SK-N-SH (cell line): Measurements from ENCODE around the gene MAP2. TPM values are rescaled to one million over a fixed set of nuclear protein-coding genes. Genes with fewer than 3 reads are reported as not detected.
A peak's percentile ranks its signal among the peaks of the same experiment; 100 is the strongest.

Experiments
- CTCF ChIA-PET: fragments of 300-600, 350-600 bp; formaldehyde crosslinking; extraction: SDS; loops from one replicate; lab custom pipeline; 2021; lab: Yijun Ruan, JAX
- POLR2A ChIA-PET: fragments of 350-600 bp; sonication (Branson Sonifier 250); formaldehyde crosslinking; extraction: SDS; loops from one replicate; lab custom pipeline; 2020; ENCODE audit warnings: antibody characterized with exemption, inconsistent platforms; lab: Yijun Ruan, JAX
- DNase-seq: peaks from one replicate; pipeline ENCODE4 v3.0.0; 2012
- H2AFZ ChIP-seq: fragments of 200-600 bp; sonication (generic); 2 replicates; pipeline ENCODE4 v1.8.1; 2016; ENCODE audit warnings: antibody characterized with exemption, mild to moderate bottlenecking, low read depth
- H3F3A ChIP-seq: fragments of 200-600 bp; sonication (generic); replicated peaks from 2 replicates; pipeline ENCODE3; 2016; ENCODE audit warnings: antibody characterized with exemption, mild to moderate bottlenecking; ENCODE audit not compliant: insufficient read depth
- H3K27ac ChIP-seq, 2 experiments: fragments of 200-500 bp in 1 of 2; fragments of 200-600 bp in 1 of 2; sonication (Bioruptor generic) in 1 of 2; sonication (generic), shearing (Covaris generic) in 1 of 2; 2 replicates each; pipeline versions ENCODE4 v1.5.1 to v1.6.1; 2014 to 2016; ENCODE audit warnings: low read depth in 2 of 2, inconsistent platforms in 1 of 2, low read length in 1 of 2, mild to moderate bottlenecking in 1 of 2, mixed read lengths in 1 of 2
- H3K27me3 ChIP-seq: fragments of 200-600 bp; sonication (generic), shearing (Covaris generic); 2 replicates; pipeline ENCODE4 v1.6.1; 2016; ENCODE audit warnings: mixed run types; ENCODE audit not compliant: insufficient read depth
- H3K36me3 ChIP-seq, 2 experiments: fragments of 200-500 bp in 1 of 2; fragments of 200-600 bp in 1 of 2; sonication (Bioruptor generic) in 1 of 2; sonication (generic) in 1 of 2; replicated peaks in 1 of 2; 2 replicates each; pipeline versions ENCODE3 to v1.5.1; 2014 to 2016; ENCODE audit warnings: low read length in 1 of 2, mild to moderate bottlenecking in 1 of 2; ENCODE audit not compliant: insufficient read depth in 2 of 2, control insufficient read depth in 1 of 2
- H3K4me1 ChIP-seq, 2 experiments: fragments of 200-500 bp in 1 of 2; fragments of 200-600 bp in 1 of 2; sonication (Bioruptor generic) in 1 of 2; sonication (generic), shearing (Covaris generic) in 1 of 2; 2 replicates each; pipeline versions ENCODE4 v1.5.1 to v1.6.1; 2014 to 2016; ENCODE audit warnings: low read depth in 1 of 2, low read length in 1 of 2, mixed run types in 1 of 2; ENCODE audit not compliant: insufficient read depth in 2 of 2, control insufficient read depth in 1 of 2
- H3K4me2 ChIP-seq: fragments of 200-600 bp; sonication (generic), shearing (Covaris generic); 2 replicates; pipeline ENCODE4 v1.6.1; 2017; ENCODE audit warnings: mixed run types
- H3K4me3 ChIP-seq, 2 experiments: fragments of 200-500 bp in 1 of 2; fragments of 200-600 bp in 1 of 2; sonication (Bioruptor generic) in 1 of 2; sonication (generic), shearing (Covaris generic) in 1 of 2; 2 replicates each; pipeline versions ENCODE4 v1.5.1 to v1.8.1; 2014 to 2016; ENCODE audit warnings: low read depth in 2 of 2, inconsistent platforms in 1 of 2, low read length in 1 of 2, mild to moderate bottlenecking in 1 of 2, mixed read lengths in 1 of 2, moderate library complexity in 1 of 2
- H3K79me2 ChIP-seq: fragments of 200-600 bp; sonication (generic); 2 replicates; pipeline ENCODE4 v1.8.1; 2017; ENCODE audit warnings: mild to moderate bottlenecking; ENCODE audit not compliant: insufficient read depth
- H3K9ac ChIP-seq: fragments of 200-600 bp; sonication (generic); 2 replicates; pipeline ENCODE4 v1.6.1; 2017; ENCODE audit warnings: mixed run types
- H3K9me2 ChIP-seq: fragments of 200-600 bp; sonication (generic); 2 replicates; pipeline ENCODE4 v1.6.1; 2017; ENCODE audit warnings: mixed run types
- H3K9me3 ChIP-seq: fragments of 200-600 bp; sonication (generic); 2 replicates; pipeline ENCODE4 v1.6.1; 2017; ENCODE audit warnings: mixed run types, mild to moderate bottlenecking, moderate library complexity
- H4K20me1 ChIP-seq: fragments of 200-600 bp; sonication (generic); 2 replicates; pipeline ENCODE4 v1.6.1; 2017; ENCODE audit warnings: mild to moderate bottlenecking, mixed run types; ENCODE audit not compliant: insufficient read depth
- CTCF ChIP-seq: fragments of 200-600 bp; sonication (generic); IDR thresholded peaks from 2 replicates; pipeline ENCODE4 v1.6.1; 2017; ENCODE audit warnings: antibody characterized with exemption, mild to moderate bottlenecking, moderate library complexity
- ELF1 ChIP-seq: IDR thresholded peaks from 2 replicates; pipeline ENCODE4 v1.4.0; 2012
- FOSL2 ChIP-seq: IDR thresholded peaks from 2 replicates; pipeline ENCODE4 v1.4.0; 2012; ENCODE audit warnings: low read depth, mild to moderate bottlenecking, moderate library complexity, borderline replicate concordance
- FOXM1 ChIP-seq: IDR thresholded peaks from 2 replicates; pipeline ENCODE4 v1.4.0; 2012; ENCODE audit warnings: low read depth, mild to moderate bottlenecking
- GATA2 ChIP-seq: sonication (generic); formaldehyde crosslinking; IDR thresholded peaks from 2 replicates; pipeline ENCODE4 v1.5.0; 2020; ENCODE audit warnings: mild to moderate bottlenecking, missing genetic modification reagents
- IRF3 ChIP-seq: fragments of 150-350 bp; IDR thresholded peaks from 2 replicates; pipeline ENCODE4 v1.6.1; 2016; ENCODE audit warnings: mild to moderate bottlenecking, low read depth, low read length
- MAX ChIP-seq: IDR thresholded peaks from 2 replicates; pipeline ENCODE4 v1.4.0; 2012; ENCODE audit warnings: low read depth
- NRF1 ChIP-seq: IDR thresholded peaks from 2 replicates; pipeline ENCODE4 v1.6.1; 2012; ENCODE audit warnings: low read depth, mild to moderate bottlenecking, low read length
- POLR2AphosphoS5 ChIP-seq: IDR thresholded peaks from 2 replicates; pipeline ENCODE4 v1.6.1; 2012; ENCODE audit warnings: low read depth, low read length
- RAD21 ChIP-seq: IDR thresholded peaks from 2 replicates; pipeline ENCODE4 v1.6.1; 2012; ENCODE audit warnings: mild to moderate bottlenecking, low read length
- RFX5 ChIP-seq: IDR thresholded peaks from 2 replicates; pipeline ENCODE4 v1.6.1; 2012; ENCODE audit warnings: mild to moderate bottlenecking, improper control_type of control experiment, low read length
- TCF12 ChIP-seq: IDR thresholded peaks from 2 replicates; pipeline ENCODE4 v1.4.0; 2012
- USF2 ChIP-seq: fragments of 150-350 bp; IDR thresholded peaks from 2 replicates; pipeline ENCODE4 v1.6.1; 2017; ENCODE audit warnings: antibody characterized with exemption, low read length, low read depth, borderline replicate concordance
- WGBS: methylation state at CpG from one replicate; pipeline ENCODE4 v1.1.6; 2017; ENCODE audit warnings: low lambda C conversion rate; 5-methylcytosine and 5-hydroxymethylcytosine counted together
- polyA plus RNA-seq, 3 experiments: library from polyadenylated mRNA; depleted of rRNA; stranded (reverse); fragments of >200 nt; gene quantifications; 2 replicates each; pipeline ENCODE4 v1.2.3, GENCODE V29; 2012

The MAP2 gene
- polyA plus RNA-seq, 1 of the 3 experiments (the other 2 are of a cell fraction), result 7.8 TPM

- WGBS, result 92% methylated on average over 8 of the region's 9 CpGs
- POLR2A ChIA-PET, result no interaction called here
- TF ChIP-seq RAD21 (no peak), IRF3 (no peak), MAX (no peak), FOXM1 (no peak), FOSL2 (no peak), ELF1 (no peak), USF2 (no peak), RFX5 (no peak), GATA2 (CRISPR knock-in tag) (no peak), NRF1 (no peak), POLR2AphosphoS5 (no peak)
- TF ChIP-seq, all 33 proteins: peak for 0
- H3F3A ChIP-seq, result no peaks in the 10 kb centered on the region
- DNase-seq, result no peak
- peaks cover 0 to 10% of the 10 kb centered on the region in 2 experiments for H3K36me3 ChIP-seq
- no peaks in the 10 kb centered on the region for H3K9me2 ChIP-seq
- H4K20me1 ChIP-seq, result no peaks in the 10 kb centered on the region
- H3K27ac ChIP-seq, result no peak overlapping the region
- H3K4me3 ChIP-seq, result no peak overlapping the region
- CTCF ChIA-PET, result interaction anchor here (1.6 kb wide), 1 partner anchor 108 kb away, joined by 4 read pairs; no protein-coding TSS in a partner anchor
- H3K4me2 ChIP-seq, result no peak overlapping the region
- no peaks in the 10 kb centered on the region for H3K9me3 ChIP-seq
- H3K27me3 ChIP-seq, result no peaks in the 10 kb centered on the region
- no peak overlapping the region for H3K9ac ChIP-seq
- H3K79me2 ChIP-seq, result no peaks in the 10 kb centered on the region
- no peak overlapping the region for H2AFZ ChIP-seq
- peaks cover 0 to 5% of the 10 kb centered on the region in 2 experiments; a peak in 1 of 4 replicates for H3K4me1 ChIP-seq
Observed at GRCh38 chr2:209687323-209687969, 263.6 kb downstream of the MAP2 start.

- H3K4me2 ChIP-seq, result no peak overlapping the region
- no peak for DNase-seq
- H3K9ac ChIP-seq, result no peak overlapping the region
- POLR2A ChIA-PET, result no interaction called here
- 85% methylated on average over 2 of the region's 2 CpGs for WGBS
- H3F3A ChIP-seq, result no peaks in the 10 kb centered on the region
- H2AFZ ChIP-seq, result no peak overlapping the region
- no peaks in the 10 kb centered on the region for H3K79me2 ChIP-seq
- no peaks in the 10 kb centered on the region for H3K27me3 ChIP-seq
- peaks cover 0 to 5% of the 10 kb centered on the region in 2 experiments; a peak in 1 of 4 replicates for H3K4me1 ChIP-seq
- H3K27ac ChIP-seq, result no peak overlapping the region
- CTCF ChIA-PET, result interaction anchor here (1.6 to 2.5 kb wide), 2 partner anchors 109 to 263 kb away, joined by 4 to 7 read pairs; no protein-coding TSS in a partner anchor
- peaks cover 0 to 10% of the 10 kb centered on the region in 2 experiments for H3K36me3 ChIP-seq
- no peaks in the 10 kb centered on the region for H4K20me1 ChIP-seq
- TF ChIP-seq TCF12 (0 out of 2 replicates have a peak, but pooled peaks have one; percentile 6), CTCF (no peak)
- H3K9me2 ChIP-seq, result no peaks in the 10 kb centered on the region
- no peaks in the 10 kb centered on the region for H3K9me3 ChIP-seq
- H3K4me3 ChIP-seq, result no peak overlapping the region
Observed at GRCh38 chr2:209688385-209688784, 264.5 kb downstream of the MAP2 start.
